ENCODE data around the gene CPLANE2. TPM values are rescaled to one million over a fixed set of nuclear protein-coding genes. Genes with fewer than 3 reads are reported as not detected.

CPLANE2 gene
- total and polyA plus RNA-seq, 2 of the 4 experiments (the other 2 are of a cell fraction), result 3.2 to 5.8 TPM

DNA sequence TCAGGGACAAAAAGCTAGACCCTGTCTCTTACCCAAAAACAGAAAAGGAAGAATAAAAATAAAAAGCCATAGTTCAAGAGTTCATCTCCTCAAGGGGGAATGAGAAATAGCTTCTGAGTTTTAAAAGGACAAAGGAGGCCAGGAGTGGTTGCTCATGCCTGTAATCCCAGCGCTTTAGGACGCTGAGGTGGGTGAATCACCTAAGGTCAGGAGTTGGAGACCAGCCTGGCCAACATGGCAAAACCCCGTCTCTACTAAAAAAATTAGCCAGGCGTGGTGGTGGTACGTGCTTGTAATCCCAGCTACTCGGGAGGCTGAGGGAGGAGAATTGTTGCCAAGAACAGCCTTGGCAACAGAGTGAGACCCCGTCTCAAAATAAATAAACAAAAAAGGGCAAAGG is 38.6 kb upstream of the CPLANE2 start:
- no peak overlapping the region for H2AFZ ChIP-seq (replicated peaks; ENCODE audit: low read length, poor library complexity)
- no peaks in the 10 kb centered on the region for H3K9me3 ChIP-seq (ENCODE audit: control insufficient read depth, insufficient read depth, low read length)
- H3K79me1 ChIP-seq (ENCODE audit: low read depth in 1 of 2, low read length in 2 of 2), result peaks cover 16 to 50% of the 10 kb centered on the region in 2 experiments
- H2BK120ac ChIP-seq (ENCODE audit: low read depth, low read length), result no peak overlapping the region
- dilution Hi-C loops (cut with HindIII; ENCODE audit: low sequenced_read_pairs, unreplicated experiment) (no loop called here), intact Hi-C loops (cut with micrococcal nuclease) (no loop called here), in situ Hi-C loops (cut with MboI; ENCODE audit: low sequenced_read_pairs) (no loop called here)
- H3K36me3 ChIP-seq (ENCODE audit: control insufficient read depth, insufficient read depth, low read length), result peaks cover 10% of the 10 kb centered on the region; the same call in 1 of the 2 replicates
- H4K20me1 ChIP-seq (ENCODE audit: insufficient read depth, low read length), result no peaks in the 10 kb centered on the region; the same call in 1 of the 2 replicates
- no TSS peak for BruUV-seq (replicated peaks)
- no peak overlapping the region for H3K27ac ChIP-seq (ENCODE audit: insufficient read depth, low read length)
- no peak overlapping the region for H3K4me3 ChIP-seq (ENCODE audit: insufficient read depth, low read depth, low read length)
- no peak overlapping the region for H4K8ac ChIP-seq (ENCODE audit: low read depth in 2 of 2, low read length in 2 of 2)
- H2BK15ac ChIP-seq (ENCODE audit: low read depth, low read length), result no peak overlapping the region
- no peak overlapping the region for H4K5ac ChIP-seq (ENCODE audit: low read depth, low read length)
- no peak for TF ChIP-seq CHD1 (IDR thresholded peaks at IDR 0.05; ENCODE audit: low read depth, low read length)
- ATAC-seq (ENCODE audit: low read depth) (no peak), DNase-seq (no peak)
- CTCF ChIA-PET, result no interaction called here
- no peak overlapping the region for H2BK20ac ChIP-seq (ENCODE audit: low read depth, low read length)
- H3K4me2 ChIP-seq (ENCODE audit: low read depth, low read length), result no peak overlapping the region
- H3K9me1 ChIP-seq (ENCODE audit: insufficient read depth, low read length), result peaks cover 3% of the 10 kb centered on the region; the same call in 1 of the 2 replicates
- no peak overlapping the region for H3K23ac ChIP-seq (ENCODE audit: low read depth, low read length)
- no peak overlapping the region for H3K14ac ChIP-seq (replicated peaks; ENCODE audit: low read depth, low read length)
- H3K4me1 ChIP-seq (ENCODE audit: control insufficient read depth, insufficient read depth, low read length), result no peaks in the 10 kb centered on the region
- no peaks in the 10 kb centered on the region for H3K27me3 ChIP-seq (ENCODE audit: control insufficient read depth, insufficient read depth, low read length)
- no peak overlapping the region for H3K9ac ChIP-seq (ENCODE audit: low read depth, low read length)
- no peak overlapping the region for H2AK5ac ChIP-seq (ENCODE audit: low read depth, low read length)
- no peak overlapping the region for H4K91ac ChIP-seq (ENCODE audit: insufficient read depth, low read depth, low read length)
- no peak overlapping the region for H3K4ac ChIP-seq (ENCODE audit: low read depth, low read length)
- H3K18ac ChIP-seq (ENCODE audit: low read depth, low read length), result no peak overlapping the region
- WGBS, 2 experiments (ENCODE audit: extremely low coverage in 2 of 2, insufficient read length in 1 of 2), result 100% methylated on average over 5 of the region's 7 CpGs; no CpG with 5 or more reads in 1 of the 2 experiments
- no peak overlapping the region for H3K56ac ChIP-seq (ENCODE audit: extremely low read depth, insufficient read depth, low read length)
- POLR2A ChIA-PET (ENCODE audit: unreplicated experiment), result no interaction called here
- H2AK9ac ChIP-seq (replicated peaks; ENCODE audit: low read depth, low read length, poor library complexity), result no peak overlapping the region
- no peak overlapping the region for H2BK5ac ChIP-seq (ENCODE audit: low read depth, low read length, poor library complexity, severe bottlenecking)

All from IMR-90 (cell line).